GM18909 (cell line): ENCODE results near the gene HIGD2A.

Experiments used
- ATAC-seq: cut with Tn5 transposase; IDR thresholded peaks from one replicate; pipeline ENCODE4 v1.9.1; 2021; ENCODE audit warnings: mild to moderate bottlenecking; ENCODE audit not compliant: unreplicated experiment, poor library complexity

Gene HIGD2A

DNA sequence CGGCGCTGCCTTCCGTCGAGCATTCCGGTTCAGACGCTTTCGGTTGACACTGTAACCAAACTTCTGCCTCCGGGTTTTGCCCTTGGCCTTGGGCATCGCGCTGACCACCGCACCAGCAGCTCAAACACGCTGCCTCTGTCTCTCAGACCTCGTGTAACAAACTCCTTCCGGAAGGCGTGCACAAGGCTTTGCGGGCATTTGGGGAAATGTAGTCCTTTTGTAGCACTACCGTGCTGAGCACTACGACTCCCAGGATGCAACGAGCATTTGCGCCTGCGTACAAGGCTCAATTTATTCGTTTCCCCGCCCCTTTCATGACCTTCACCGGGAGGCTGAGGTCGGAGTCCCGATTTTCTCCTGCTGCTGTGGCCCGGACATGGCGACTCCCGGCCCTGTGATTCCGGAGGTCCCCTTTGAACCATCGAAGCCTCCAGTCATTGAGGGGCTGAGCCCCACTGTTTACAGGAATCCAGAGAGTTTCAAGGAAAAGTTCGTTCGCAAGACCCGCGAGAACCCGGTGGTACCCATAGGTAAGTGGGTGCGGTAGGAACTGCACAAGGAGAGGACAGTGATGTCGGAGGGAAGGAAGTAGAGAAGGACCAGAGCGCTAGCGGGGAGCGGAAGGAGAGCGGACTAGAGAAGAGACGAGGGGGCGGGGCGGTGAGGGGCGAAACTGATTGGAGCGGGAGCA is at the start of gene HIGD2A, which contains the start of gene NOP16:
Gene HIGD2A, plus strand, starts transcription at position 308 of the 691 bp plus-strand sequence. Its CDS starts 69 bp downstream, at position 377.
Gene NOP16, minus strand, starts transcription at position 155 of the 691 bp plus-strand sequence. Its CDS starts 59 bp downstream, at position 96.
- peak; percentile 86 for ATAC-seq

GRCh38 chr5:176339304-176339703 is 49.2 kb upstream of the HIGD2A start:
- ATAC-seq: no peak

DNA sequence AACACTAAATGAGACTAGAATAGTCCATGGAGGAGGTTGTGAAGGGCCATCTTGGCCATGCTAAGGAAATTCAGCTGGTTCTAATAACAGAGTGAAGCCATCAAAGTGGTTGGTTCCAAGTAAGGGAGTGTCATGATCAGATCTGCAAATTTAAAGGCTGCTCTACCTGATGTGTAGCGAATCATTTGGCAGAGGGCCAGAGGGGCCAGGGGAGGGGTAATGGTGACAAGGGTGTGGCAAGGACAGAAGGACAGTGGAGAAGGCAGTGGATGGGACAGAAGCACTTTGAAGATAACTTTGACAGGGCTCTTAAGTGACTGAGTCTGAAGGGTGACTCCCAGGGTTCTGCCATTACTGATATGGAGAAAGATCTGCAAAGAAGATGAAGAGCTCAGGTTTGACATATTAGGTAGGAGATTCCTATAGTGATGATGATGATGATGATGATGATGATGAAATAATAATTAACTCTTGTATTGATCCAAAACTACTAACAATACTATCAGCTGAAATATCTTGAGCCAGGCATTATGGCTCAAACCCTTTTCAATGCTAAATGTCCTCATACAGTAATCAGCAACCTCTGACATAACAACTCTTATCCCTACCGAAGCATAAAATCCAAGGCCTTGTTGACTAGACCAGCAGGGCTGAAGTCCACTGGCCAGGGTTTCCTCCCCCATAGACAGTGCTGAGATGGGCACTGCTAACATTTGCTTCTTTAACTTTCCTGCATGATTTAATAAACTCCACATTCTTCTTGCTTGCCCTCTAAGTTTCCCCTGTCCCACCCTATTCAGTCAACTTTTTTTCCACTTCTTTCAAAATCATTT is 47.0 kb upstream of the HIGD2A start:
- ATAC-seq: no peak

DNA sequence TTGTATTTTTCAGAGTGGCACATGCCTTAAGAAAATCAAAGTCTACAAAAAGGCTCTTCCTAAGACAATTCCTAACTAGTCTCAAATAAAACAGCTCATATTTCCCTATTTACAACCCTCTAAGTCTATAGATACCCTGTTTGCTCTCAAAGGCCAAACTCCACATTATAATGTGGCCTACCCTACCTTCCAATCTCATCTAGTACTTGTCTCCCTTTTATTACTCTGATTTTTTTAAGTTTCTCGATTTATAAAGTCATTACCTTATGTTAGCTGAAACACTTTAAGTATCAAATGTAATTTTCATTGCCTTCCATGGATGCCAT is 46.4 kb upstream of the HIGD2A start:
- ATAC-seq: no peak

- ATAC-seq: no peak
Measured at GRCh38 chr5:176342766-176343458, 45.6 kb upstream of the HIGD2A start.

DNA sequence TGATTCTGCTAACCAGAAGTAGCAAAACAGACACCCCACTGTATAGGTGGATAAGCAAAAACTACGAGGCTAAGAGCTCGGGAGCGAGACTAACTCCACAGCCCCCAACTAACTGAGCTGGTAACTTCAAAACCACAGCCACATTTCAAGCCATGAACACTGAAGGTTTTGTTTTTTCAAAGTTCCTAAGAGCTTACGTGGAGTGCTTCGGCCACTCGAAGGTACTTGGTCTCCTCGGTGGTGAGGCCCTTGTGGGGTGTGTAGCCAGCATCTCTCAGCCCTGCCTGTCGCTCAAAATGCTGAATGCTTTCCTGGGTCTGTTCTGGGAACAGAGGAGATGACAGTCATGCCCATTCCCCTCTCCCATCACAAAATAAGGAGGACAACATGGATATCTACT is 38.1 kb upstream of the HIGD2A start:
- no peak for ATAC-seq

DNA sequence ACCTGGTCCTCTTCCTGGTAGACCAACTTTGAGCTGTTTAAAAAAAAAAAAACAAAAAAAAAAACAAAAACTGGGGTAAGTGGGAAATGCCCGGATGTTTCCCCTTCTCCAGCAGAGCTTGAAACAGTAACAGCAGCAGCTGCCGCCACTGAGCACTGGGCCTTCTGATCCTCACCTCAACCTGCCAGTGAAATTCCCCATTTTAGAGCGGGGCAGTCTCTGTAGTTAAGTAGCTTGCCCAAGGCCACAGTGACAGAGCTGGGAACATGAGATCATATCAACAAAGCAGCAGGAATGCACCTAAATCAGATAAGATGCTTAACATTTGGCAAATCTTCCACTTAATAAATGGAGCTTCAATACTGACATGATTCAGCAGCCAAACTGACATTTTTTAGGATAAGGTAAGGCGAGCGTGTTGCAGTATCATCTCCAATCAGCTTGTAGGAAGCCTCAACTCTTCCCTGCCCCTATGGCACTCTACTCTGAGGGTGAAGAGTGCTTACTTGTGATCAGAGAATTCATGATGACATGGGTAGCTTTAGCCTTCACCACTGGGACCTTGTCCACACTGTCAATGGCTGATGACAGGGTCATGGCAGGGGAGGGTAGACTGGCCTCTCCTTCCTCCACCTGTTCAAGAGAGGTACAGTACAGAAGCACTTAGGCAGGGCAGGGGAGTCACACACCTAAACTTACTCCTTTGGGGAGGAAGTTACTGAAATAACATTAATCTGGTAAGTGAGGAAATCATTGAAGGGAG is 36.3 kb upstream of the HIGD2A start:
- no peak for ATAC-seq

- ATAC-seq: no peak
Measured at GRCh38 chr5:176353533-176353932, 35.0 kb upstream of the HIGD2A start.

DNA sequence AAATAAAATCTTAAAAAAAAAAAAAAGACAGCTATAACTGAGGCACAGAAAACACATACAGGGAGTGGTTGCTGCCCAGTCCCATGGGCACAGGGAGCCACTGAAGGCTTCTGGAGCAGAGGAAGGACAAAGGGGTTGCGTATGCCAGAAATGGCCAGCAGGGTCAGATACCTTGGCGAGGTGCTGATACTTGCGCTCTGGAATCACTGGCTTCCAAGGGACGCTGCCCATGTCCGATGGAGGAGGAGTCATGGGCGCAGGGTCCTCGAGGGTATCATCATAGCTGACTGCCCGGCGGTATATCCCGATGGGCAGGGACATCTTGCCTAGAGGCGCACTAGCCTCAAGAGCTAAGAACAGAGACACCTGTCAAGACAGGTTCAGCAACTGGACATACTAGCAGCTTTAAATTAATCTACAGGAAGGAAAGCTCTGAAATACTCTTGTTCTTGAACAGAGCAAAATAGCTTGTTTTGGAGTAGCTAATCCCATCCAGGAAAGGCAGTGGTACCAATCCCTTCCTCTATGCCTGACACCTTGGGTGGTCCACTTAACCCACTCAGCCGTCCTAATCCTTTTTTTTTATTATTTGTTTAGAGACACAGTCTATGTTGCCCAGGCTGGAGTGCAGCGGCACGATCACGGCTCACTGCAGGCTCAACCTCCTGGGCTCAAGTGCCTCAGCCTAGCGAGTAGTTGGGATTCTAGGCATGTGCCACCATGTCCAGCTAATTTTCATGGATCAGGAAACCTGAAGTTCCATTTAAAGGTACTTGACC is 33.0 kb upstream of the HIGD2A start:
- ATAC-seq: no peak

GRCh38 chr5:176356179-176356566 is 32.4 kb upstream of the HIGD2A start:
- no peak for ATAC-seq

DNA sequence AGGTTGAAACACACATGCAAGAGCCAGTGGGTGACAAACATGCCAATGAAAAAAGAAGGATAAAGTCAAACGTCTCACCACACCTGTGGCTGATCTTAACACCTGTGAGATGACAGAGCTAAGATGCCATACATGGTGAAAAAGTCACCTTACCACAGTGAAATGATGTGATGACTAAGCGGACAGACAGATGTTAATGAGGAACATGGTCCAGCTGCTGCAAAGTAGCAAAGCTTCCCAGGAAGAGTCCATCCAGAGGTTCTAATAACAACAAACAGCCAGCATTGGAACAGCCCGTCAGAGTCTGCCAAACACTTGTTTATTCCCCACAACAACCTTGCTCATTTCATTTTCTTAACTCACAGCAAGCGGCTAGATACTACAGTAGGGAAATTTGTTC is 28.9 kb upstream of the HIGD2A start:
- no peak for ATAC-seq

DNA sequence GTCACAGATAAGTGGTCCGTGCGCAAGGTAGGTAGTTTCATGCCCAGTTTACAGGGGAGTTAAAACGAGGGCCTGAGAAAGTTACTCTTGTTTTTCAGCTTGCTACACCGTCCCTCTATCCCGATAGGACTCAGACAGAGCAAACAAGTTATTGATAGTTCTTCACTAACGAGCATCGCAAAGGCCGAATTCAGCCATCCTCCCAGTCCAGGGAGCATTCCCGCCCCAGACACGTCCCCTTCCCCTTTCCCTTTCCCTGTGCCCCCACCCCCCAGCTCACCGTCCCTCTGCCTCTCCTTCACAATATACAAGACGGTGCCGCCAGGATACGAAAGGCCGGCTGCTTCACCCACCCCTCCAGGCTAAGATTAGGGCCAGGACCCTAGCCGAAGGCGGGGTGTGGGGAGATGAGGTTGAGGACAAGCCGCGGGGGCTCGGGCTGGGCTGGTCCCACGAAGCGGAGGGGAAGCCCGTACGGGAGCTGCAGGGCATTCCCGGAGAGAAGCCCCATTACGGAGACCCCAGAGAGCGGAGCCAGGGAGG is 27.6 kb upstream of the HIGD2A start:
- no peak for ATAC-seq

- peak; percentile 93 for ATAC-seq
Measured at GRCh38 chr5:176361437-176362232, 26.9 kb upstream of the HIGD2A start, which contains the start of gene KIAA1191. Gene KIAA1191 (minus strand): TSS chr5:176361764. CDS start chr5:176359508, 2,256 bp downstream.

GRCh38 chr5:176362233-176362490 is 26.4 kb upstream of the HIGD2A start:
- ATAC-seq: peak; percentile 11

- no peak for ATAC-seq
Measured at GRCh38 chr5:176364765-176365350, 23.7 kb upstream of the HIGD2A start.

DNA sequence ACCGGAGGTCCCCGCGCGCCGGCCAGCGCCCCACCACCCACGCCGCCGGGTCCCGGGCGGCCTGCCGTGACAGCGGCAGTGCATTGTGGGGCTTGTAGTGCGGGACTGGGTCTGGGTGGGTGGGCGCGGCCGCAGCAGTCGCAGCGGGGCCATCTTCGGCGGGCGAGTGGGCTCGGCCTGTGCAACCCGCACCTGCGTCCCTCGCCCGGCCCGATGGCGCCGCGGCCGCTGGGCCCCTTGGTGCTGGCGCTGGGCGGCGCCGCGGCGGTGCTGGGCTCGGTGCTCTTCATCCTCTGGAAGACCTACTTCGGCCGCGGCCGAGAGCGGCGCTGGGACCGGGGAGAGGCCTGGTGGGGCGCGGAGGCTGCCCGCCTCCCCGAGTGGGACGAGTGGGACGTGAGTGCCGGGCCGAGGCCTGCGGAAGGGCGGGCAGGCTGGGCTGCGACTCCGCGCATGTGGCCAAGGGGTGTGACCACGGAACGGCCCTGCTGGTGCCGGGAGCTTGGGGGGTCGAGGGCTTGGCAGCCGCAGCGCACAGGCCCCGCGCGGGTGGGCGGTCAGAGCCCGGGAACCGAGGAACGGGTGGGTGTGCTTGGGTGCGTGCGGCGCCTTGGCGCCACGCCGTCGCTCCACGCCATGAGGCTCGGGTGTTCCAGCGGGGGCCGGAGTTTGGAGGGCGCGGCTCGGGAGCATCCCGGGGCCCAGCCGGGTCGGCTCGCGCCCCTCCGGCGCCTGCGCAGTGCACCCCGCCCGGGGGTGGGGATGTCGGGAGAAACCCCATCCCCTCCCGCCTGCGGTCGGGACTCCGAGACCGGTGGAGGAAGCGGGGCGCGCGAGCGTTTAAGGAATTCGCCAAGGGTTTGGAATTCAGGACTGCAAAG is 23.0 kb upstream of the HIGD2A start, which contains the start of gene ARL10:
Gene ARL10, plus strand, starts transcription at position 137 of the 881 bp plus-strand sequence. Its CDS starts 77 bp downstream, at position 214.
- ATAC-seq: no peak

- no peak for ATAC-seq
Measured at GRCh38 chr5:176366232-176366894, 22.2 kb upstream of the HIGD2A start.
